CD4-positive, alpha-beta T cell treated with Interleukin-17A for 4 hours (primary cell): ENCODE results near the gene CR1L.
"Not testable (repeated sequence)": the region's sequence is repeated elsewhere in the genome, so short reads cannot be mapped to it uniquely, and the experiment has no call there.

Experiments used
- DNase-seq: peaks from one replicate; pipeline ENCODE4 v3.0.0-alpha.2; 2020; ENCODE audit warnings: mixed read lengths

The CR1L gene

DNA sequence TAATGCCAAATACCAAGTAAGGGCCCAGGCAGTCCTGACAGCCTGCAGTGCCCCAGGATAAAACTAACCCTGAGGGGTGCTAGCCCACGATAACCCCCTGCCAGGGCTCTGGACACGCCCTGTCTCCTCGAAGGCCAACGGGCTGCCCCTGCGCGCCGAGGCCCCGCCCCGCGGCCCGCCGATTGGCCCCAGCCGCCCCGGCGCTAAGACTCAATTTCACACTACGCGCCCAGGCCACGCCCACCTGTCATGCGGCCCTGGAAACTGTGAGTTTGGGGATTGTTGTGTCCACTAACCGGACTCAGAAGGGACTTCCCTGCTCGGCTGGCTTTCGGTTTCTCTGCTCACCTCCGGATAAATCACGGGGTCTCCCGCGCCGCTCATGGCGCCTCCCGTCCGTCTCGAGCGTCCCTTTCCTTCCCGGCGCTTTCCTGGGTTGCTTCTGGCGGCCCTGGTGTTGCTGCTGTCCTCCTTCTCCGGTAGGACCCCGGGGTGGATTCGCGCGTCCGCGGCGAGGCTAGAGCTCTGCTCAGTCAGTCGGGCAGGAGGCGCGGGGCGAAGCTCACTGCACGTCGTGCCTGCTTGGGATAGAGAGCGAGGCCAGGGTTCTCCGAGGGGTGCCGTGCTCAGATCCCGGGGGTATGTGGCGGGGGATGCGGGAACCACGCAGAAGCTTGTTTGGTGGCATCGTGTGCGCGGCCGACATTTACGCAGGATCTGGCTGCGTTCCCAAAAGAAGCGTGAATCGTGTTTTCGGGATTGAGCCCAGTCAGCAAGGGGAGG is at the start of gene CR1L:
Gene CR1L (plus strand): TSS at position 282 of the 783 bp plus-strand sequence. CDS start 101 bp downstream, at position 383.
- DNase-seq = peak; percentile 75

DNA sequence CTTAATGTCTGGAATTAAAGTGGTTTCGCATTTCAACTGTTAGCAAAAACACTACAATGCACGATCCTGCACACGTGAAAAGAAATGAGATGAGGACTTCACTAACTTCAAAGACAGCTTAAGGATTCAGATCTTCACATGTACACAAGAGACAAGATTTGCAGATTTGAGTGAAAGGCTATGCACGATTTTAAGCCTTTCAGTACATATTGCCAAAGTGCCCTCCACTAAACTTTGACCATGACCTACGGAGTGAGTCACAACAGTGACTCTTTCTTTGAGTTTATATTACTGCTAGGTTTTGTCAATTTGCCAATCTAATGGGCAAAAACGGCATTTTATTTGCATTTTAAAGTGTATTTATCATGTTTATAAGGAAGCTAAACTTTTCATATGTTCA is 41.2 kb upstream of the CR1L start:
- DNase-seq = no peak

DNA sequence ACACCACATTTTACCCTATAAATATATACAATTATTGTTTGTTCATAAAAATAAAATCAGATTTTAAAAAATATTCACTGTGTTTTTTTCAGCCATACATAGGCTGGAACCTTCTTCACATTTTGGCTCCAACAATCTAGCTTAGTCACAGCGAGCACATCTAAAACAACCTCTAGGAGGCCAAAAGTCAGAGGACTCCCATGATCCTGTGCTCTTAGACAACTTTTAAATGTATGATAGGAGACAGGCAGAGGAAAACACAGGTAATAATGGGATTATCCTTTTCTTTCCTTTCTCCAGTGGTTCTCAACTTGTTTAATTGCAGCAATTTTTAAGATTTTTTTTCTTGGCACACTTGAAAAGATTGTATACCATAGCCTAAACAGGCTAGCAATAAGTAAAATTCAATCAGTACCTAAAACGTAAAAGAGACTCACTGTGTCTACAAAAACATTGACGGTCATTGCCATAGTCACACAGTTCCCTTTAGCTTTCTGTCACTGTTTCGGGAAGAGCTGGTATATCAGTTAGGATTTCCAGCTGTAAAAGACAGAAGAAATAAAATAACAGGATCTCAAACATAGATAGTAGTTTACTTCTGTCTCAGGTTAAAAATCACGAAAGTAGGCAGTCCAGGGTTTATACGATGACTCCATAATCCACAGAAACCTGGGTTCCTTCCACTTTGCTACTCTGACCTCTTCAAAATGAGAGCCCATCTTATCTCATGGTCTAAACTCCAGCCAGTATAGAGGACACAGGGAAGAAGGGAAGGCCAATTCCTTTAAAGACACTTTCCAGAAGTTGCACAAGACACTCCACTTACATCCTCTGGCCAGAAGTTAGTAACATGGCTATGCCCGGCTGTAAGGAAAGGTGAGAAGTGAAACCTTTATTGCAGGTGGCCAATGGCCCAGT is 39.2 kb upstream of the CR1L start:
- DNase-seq = no peak

DNA sequence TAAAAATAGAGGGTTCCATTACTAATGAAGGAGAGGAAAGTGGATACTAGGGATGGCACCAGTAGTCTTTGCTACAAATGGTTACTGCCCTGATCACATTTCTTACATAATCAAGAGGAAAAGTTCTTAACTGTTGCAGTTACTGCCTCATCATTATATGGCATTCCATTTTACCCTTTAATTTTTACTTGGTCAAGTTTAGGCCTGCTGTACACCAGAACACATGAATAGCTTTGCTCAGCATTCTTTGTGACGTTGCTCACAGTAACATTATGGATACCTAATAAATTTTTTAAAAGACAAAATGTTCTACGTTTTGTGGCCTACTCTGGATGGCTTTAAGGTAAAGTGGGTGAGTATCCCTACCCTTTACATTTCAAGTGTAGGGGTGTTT is 38.6 kb upstream of the CR1L start:
- no peak for DNase-seq

DNA sequence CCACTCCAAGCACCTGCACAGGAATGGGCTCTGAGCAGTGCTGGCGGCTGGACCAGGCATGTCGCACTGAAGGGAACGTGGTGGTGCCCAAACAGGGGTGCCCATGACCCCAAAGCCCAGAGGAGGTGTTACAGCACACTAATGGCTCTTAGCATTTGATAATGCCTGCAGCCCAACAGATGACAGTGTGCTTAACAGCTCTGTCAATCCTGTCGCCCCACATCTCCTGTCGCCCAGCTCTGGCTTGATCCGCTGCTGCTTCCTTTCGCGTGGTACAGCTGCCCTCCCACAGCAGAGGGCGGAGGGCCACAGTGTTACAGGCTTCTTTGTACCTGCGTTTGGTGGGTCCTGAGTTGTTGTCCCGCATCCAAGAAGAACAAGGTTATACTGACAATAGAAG is 32.2 kb upstream of the CR1L start:
- no peak for DNase-seq

DNA sequence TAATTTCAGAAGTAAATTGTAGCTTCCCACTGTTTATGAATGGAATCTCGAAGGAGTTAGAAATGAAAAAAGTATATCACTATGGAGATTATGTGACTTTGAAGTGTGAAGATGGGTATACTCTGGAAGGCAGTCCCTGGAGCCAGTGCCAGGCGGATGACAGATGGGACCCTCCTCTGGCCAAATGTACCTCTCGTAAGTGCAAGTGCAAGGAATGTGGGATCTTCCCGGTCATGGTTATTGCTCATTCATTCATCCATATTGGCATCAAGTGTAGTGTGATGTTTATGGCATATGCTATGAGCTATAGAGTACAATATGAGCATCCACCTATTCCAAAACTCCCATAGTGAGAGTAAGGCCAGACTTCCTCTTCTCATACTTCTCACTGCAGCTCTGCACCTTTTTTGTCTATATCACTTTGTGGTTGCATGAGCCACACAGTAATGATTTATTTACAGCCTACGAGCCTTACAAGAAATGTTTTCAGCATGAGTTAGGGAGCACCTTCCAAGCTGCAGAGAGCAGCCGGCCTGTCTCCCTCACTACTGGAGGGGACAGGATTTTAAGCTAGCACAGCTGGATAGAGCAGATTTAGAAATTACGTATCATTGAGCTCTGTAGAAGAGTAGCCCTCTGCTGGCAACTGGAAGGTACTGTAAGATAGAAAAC is 24.9 kb upstream of the CR1L start:
- peak; percentile 13 for DNase-seq

DNA sequence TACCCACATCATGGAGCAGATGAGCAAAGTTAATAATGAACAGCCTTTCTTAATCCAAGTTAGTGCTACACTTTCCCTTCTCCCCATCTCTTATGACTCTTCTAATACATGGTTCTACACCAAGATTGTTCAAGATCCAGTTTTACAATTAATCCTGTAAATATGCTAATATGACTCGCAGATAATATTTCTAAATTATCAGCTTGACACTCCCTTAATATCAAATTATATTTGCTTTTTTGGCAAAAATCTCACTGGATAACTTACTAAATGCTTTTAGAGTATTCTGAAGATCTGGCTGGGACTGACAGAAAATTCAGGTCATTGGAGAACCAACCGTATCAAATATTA is 24.4 kb upstream of the CR1L start:
- no peak for DNase-seq

DNA sequence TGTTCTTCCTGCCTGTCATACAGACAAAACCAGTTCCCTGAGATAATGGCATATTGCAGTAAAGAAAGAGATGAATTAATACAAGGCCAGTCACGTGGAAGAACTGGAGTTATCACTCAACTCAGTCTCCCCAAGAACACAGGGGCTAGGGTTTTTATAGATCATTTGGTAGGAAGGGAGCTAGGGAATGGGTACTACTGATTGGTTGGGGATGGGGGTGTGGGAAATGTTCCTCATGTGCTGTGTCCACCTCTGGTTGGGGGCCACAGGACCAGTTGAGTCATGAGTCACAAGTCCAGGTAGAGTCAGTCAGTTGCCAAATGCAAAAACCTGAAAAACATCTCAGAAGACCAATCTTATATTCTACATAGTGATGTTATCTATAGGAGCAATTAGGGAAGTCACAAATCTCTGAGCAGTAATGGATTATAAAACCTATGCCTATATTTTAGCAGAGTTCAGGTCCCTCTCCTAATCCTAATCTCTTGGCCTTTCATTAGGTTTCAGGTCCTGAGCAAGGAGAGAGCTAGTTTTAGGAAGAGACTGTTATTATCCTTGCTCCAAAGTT is 19.3 kb upstream of the CR1L start:
- not testable (repeated sequence) for DNase-seq

DNA sequence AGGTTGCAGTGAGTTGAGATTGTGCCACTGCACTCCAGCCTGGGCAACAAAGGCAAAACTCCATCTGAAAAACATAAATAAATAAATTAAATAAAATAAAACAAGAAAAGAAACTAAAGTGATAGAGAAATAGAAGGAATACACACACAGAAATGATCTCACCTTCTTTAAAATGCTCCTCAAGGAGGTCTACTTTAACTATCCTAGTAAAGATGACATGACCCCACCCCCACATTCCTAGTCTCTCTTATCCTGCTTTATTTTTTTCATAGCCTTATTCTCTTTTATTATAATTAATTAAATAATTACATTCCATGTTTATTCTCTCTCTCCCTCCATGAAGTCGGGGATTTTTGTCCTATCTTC is 18.0 kb upstream of the CR1L start:
- DNase-seq = no peak

DNA sequence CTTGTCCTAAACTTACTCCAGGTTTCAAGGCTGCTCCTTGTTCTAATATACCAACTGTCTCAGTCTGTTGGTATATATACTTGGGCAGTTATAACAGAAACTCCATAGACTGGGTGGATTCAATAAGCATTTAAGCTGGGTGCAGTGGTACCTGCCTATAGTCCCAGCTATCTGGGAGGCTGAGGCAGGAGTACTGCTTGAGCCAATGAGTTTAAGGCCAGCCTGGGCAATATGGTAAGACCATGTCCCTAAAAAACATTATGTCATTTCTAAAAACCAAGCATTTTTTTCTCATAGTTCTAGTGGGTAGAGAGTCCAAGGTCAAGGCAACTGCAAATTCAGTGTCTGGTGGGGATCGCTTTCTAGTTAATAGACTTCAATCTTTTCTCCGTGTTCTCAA is 17.4 kb upstream of the CR1L start:
- DNase-seq = no peak

DNA sequence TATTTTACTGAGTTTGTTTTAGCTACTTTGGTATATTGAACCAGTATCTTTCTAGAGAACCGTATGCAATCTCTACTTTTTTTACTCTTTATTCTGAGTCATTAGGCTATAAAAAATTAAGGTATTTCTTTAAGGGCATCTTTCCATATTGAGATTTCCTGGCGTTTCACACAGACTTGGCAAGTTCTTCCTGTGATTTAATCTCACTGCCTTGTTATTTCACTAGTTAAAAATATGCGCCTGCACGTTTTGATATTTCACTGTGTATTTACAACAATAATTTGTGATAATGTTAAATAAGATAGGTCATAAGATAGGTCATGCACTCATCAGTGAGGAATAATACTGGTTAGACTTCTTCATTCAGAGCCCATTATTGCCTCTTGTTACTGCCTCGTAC is 16.2 kb upstream of the CR1L start:
- DNase-seq = no peak

DNA sequence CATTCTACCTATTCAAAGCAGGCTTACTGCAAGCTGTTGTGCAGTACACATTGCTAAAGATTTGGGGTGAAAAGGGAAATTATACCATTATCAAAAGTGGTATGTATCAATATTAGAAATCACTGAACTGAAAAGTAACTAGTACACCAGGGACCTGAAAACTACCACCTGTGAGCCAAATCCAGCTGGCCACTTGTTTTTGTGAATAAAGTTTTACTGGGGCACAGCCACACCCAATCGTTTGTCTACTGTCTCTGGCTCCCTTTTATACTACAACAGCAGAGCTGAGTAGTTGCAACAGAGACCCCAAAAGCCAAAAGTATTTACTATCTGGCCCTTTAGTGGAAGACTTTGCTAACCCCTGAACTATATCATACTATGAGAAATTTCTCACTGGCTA is 13.8 kb upstream of the CR1L start:
- no peak for DNase-seq

DNA sequence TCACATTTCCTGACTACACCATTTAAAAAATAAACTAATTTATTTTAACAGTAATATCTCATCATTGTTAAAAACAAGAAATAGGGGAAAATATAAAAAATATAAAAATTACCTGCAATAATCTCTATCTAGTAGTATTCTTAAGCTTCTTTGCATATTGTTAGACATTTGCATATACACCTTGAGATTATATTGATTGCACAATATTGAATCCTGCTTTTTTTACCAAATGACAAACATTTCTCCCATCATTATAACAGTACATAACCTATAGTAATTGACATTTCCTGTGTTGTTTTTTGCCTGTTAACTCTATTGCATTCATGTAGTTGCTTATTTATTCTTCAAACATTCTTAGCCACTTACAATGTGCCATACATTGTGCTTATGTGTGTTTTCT is 11.7 kb upstream of the CR1L start:
- no peak for DNase-seq

DNA sequence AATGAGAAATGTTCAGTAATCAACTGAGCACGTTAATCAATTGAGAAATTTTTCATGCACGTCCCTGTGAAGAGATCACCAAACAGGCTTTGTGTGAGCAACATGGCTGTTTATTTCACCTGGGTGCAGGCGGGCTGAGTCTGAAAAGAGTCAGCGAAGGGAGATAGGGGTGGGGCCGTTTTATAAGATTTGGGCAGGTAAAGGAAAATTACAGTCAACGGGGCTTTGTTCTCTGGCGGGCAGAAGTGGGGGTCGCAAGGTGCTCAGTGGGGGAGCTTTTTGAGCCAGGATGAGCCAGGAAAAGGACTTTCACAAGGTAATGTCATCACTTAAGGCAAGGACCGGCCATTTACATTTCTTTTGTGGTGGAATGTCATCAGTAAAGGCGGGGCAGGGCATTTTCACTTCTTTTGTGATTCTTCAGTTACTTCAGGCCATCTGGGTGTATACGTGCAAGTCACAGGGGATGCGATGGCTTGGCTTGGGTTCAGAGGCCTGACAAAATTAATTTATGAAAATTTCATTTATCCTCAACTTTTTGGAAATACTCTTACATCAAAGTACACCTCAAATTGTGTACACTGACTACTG is 11.1 kb upstream of the CR1L start:
- not testable (repeated sequence) for DNase-seq

DNA sequence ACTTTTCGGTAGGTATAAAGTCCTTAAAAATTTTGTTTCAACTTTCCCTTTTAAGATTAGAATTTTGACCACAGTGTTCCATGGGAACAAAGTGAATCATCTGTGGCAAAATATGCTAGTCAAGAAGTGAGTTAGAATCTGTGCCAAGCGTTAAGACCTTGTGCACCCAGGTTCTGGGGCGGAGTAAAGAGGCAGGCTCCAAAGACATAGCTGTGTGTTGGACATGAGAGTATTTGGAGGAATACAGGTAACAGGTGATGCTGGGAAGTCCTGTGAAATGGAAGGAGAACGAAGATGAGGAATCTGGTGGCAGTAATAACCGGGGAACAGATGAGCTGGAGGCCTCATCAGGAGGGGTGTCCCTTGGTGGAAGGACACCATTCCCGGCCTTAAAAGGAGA is 10.6 kb upstream of the CR1L start:
- DNase-seq = not testable (repeated sequence)

DNA sequence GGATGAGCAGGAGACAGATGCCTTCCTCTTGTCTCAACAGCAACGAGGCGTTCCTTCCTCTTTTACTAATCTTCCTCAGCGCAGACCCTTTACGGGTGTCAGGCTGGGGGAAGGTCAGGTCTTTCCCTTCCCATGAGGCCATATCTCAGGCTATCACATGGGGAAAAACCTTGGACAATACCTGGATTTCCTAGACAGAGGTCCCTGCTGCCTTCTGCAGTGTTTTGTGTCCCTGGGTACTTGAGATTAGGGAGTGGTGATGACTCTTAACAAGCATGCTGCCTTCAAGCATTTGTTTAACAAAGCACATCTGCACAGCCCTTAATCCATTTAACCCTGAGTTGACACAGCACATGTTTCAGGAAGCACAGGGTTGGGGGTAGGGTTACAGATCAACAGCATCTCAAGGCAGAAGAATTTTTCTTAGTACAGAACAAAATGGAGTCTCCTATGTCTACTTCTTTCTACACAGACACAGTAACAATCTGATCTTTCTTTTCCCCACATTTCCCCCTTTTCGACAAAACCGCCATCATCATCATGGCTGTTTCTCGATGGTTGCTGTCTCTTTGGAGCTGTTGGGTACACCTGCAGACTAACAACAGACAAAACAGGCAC is 9.3 kb upstream of the CR1L start:
- DNase-seq = not testable (repeated sequence)

DNA sequence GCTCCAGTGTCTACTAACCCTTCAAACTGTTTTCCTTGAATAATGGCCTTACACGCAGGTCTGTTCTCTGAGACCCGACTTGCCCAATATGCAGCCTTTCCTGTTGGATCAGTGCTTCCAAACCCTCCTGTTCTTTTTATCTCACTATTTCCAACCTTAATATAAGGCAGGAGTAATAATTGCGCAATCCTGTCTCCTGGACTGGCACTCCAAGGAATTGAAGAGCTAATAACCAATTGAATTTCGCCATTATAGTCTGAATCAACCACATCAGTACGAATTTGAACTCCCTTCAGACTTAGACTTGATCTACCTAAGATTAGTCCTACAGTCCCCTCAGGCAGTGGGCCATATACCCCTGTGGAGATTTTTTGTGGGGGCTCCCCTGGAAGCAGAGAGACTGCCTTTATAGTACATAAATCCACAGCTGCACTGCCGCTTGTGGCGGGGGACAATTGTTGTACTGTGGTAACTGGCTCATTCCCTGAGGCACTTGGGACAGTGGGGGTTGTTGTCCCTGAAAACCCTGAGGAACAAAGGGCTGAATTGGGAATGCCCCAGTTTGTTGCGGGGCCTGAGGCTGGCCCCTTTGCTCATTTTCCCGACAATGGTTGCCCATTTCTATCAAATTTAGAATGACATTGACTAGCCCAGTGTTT is 6.3 kb upstream of the CR1L start:
- DNase-seq = not testable (repeated sequence)

DNA sequence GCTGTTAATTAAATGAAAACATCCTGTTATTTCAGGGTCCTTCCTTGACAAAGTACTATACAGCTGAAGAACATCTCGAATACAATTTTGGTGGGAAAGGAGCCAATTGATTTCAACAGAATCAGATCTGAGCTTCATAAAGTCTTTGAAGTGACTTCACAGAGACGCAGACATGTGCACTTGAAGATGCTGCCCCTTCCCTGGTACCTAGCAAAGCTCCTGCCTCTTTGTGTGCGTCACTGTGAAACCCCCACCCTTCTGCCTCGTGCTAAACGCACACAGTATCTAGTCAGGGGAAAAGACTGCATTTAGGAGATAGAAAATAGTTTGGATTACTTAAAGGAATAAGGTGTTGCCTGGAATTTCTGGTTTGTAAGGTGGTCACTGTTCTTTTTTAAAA is 5.6 kb upstream of the CR1L start:
- DNase-seq = not testable (repeated sequence)

DNA sequence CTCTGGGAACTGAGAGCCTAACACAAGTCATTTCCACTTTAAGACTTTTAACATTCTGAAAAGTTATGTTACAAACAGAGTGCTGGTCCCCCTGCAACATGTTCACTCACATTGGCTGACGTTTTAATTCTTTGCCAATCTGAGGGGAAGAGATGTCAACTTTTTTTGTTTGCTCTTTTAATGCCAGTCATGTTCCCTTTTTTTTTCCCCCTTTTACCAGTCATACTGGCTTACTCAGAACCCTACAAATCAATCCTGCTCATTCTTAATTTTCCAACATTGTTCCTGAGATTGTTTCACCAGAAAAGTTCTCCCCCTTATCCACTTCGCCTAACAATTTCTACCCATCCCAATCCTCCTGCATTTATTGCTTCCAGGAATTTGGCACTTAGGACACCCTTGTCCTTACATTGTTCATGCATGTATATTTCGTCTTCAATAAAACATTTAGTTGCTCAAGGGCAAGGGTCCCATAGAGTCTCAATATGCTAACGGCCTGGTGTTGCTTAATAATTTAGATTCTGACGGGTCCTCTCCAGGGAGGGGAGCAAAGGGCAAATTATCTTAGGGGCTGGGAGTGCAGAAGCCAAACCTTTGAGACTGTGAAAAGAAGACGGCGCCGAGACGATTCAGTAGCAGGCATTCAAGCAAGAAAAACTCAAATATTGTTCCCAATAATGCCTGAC is 624 bp upstream of the CR1L start:
- no peak for DNase-seq

DNA sequence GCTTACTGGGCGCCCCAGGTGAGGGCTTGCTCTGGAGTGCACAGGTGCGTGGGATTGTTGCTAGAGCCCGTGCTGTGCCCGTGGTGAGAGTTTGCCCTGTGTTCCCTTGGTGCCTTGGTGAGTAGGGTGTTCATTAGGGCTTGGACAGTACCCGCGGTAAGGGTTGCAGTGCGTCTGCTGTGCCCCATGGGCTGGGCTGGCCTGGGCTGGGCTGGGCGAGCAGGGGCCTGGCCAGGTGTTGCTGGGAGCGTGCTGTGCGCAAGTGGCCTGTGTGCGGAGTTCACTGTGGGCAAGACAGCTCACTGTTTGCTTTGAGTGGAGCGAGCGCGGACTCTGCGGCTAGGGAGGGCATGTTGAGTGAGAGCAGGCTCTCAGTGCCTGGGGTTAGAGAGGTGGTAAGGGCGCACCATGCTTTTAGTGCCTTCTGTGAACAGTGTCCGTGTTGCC is 725 bp downstream of the CR1L start:
- DNase-seq = no peak

DNA sequence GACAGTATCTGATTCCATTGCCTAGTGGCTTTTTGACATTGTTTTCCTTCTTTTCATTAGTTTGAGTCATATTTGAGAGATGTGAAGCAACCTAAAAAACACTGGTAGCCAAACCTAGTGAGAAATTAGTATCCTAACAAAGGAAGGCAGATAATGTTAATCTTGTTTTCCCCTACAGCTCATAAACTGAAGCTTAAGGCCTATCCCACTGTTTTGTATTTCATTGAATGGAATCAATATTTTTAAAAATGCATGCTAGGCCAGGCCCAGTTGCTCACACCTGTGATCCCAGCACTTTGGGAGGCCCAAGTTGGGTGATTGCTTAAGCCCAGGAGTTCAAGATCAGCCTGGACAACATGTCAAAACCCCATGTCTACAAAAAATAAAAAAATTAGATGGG is 1.2 kb downstream of the CR1L start:
- no peak for DNase-seq
